Uterus (tissue), 2 donors: Measurements from ENCODE around the gene LRCOL1.

Experiments
- POLR2A ChIP-seq, 2 donors: fragments of 450-650 bp; IDR thresholded peaks; one replicate each; pipeline ENCODE4 v1.6.1; 2016; ENCODE audit warnings: antibody characterized with exemption in 2 of 2, mild to moderate bottlenecking in 1 of 2, moderate library complexity in 1 of 2
- TF ChIP-seq, protein P1 (sequence below), 4 experiments: fragments of 200-600 bp in 2 of 4; fragments of 450-650 bp in 2 of 4; sonication (generic) in 2 of 4; IDR thresholded peaks; one replicate each; pipeline ENCODE4 v1.5.1; 2016 to 2019; ENCODE audit warnings: antibody characterized with exemption in 4 of 4, mild to moderate bottlenecking in 2 of 4, moderate library complexity in 1 of 4

DNA sequence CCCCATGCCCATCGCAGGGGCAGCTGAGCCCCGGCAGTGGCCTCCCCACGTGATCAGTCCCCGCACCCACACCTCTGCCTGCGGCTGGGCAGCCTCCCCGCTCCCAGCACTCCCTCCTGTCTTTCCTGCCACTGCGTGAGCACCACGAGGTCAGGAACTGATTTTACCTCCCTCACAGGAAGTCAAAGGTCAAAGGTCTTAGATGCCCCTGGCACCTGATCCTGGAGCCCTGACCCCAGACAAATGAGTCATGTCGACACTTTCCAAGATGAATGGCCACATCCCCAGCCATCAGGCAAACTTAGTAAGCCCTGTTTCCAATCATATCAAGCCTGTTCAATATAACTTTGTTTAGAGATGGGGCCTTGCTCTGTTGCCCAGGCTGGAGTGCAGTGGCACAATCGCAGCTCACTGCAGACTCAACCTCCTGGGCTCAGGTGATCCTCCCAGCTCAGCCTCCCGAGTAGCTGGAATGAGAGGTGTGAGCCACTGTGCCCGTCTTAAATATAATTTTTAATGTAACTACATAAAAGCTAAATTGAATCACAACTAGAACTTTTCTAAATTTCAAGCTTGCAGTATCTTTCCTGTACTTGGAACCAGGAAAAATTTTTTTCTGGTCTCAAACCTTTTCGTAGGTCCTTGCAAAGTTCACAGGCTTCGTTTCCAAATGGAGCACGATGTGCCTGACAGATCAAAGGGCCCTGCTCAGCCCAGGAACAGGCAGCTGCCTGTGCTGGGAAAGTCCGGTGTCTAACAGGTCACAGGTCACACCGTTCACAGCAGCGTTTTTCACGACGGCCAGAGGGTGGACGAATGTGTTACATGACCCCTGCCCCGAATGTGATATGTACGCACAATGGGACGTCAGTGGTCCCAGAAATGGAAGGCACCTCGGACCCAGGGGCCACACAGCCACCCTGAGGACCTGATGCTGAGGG is 1.9 kb downstream of the LRCOL1 start:
- TF ChIP-seq, protein P1, sequence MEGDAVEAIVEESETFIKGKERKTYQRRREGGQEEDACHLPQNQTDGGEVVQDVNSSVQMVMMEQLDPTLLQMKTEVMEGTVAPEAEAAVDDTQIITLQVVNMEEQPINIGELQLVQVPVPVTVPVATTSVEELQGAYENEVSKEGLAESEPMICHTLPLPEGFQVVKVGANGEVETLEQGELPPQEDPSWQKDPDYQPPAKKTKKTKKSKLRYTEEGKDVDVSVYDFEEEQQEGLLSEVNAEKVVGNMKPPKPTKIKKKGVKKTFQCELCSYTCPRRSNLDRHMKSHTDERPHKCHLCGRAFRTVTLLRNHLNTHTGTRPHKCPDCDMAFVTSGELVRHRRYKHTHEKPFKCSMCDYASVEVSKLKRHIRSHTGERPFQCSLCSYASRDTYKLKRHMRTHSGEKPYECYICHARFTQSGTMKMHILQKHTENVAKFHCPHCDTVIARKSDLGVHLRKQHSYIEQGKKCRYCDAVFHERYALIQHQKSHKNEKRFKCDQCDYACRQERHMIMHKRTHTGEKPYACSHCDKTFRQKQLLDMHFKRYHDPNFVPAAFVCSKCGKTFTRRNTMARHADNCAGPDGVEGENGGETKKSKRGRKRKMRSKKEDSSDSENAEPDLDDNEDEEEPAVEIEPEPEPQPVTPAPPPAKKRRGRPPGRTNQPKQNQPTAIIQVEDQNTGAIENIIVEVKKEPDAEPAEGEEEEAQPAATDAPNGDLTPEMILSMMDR (IDR thresholded peaks at IDR 0.05), result no peak
- TF ChIP-seq POLR2A (IDR thresholded peaks at IDR 0.05), result no peak
